Fibroblast of upper back skin (primary cell): ENCODE results near the gene AP3D1.

Experiments
- DNase-seq: peaks from one replicate; pipeline ENCODE4 v3.0.0-alpha.2; 2013

Gene AP3D1

DNA sequence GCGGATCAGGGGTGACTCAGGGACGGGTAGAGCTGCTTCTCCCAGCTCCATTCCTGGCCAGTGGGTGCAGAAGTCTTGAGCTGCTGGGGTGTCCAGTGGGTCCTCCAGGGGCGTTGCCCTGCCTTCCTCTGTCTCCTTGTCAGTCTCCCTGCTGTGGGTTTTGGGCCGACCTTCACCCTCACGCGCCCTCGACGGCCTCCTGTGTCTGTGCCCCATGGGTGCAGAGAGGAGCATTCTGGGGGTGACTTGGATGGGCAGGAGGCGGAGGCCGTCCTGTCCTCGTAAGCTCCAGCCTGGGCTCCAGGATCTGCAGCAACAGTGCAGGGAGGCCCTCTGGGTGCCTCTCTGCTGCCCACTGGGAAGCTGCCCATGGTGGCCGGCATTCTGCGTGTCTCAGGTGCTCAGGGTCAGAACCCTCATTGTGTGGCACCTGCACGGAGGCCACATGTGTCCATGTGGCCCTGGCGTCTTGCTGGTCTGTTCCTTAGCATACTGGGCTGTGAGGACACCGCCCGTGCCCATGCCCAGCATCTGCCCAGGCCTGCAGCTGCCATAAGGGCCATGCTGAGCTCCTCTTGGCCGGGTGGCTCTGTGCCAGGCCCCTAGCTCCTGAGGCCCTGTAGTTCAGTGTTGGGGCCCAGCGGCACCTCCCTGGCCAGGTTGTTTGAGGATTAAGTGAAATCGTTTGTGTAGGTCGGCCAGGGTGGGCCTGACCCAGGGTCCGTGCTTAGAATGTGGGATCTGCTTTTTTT lies 29.7 kb upstream of the AP3D1 start:
- no peak for DNase-seq

DNA sequence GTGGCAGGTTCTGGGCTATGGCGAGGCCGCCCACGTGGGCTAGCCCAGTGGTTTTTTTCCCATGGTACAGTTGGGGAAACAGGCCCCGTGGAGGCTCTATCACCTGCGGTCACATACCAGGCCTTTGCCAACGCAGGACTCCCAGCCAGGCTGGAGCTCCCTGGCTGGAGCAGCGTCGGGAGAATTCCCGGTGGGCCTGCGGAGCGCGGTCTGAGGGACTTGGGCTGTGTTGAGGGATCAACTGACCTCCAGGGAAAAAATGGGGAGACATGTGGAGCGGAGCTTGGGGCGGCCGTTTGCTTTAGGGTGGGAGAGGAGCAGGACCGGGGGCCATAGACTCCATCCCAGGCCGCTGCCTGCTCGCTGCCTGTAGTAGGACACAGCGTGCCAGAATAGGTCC lies 28.7 kb upstream of the AP3D1 start:
- DNase-seq = no peak

DNA sequence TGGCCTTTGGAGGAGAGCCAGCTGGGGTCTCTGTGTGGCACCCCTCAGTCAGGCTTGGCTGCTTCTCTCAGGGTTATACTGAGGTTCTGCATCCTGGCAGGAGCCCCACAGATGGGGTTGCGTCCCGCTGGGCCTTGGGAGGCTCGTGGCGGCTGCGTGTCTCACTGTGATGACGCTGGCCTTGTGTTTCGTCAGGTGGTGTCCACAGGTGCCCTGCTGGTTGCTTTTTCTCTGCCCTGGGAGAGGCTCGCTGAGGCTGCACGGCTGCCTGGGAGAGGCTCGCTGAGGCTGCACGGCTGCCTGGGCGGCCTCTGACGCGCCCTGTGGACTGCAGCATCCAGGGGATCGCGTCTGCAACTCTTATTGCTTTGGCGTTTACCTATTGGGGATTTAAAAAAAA lies 27.7 kb upstream of the AP3D1 start:
- DNase-seq = no peak

DNA sequence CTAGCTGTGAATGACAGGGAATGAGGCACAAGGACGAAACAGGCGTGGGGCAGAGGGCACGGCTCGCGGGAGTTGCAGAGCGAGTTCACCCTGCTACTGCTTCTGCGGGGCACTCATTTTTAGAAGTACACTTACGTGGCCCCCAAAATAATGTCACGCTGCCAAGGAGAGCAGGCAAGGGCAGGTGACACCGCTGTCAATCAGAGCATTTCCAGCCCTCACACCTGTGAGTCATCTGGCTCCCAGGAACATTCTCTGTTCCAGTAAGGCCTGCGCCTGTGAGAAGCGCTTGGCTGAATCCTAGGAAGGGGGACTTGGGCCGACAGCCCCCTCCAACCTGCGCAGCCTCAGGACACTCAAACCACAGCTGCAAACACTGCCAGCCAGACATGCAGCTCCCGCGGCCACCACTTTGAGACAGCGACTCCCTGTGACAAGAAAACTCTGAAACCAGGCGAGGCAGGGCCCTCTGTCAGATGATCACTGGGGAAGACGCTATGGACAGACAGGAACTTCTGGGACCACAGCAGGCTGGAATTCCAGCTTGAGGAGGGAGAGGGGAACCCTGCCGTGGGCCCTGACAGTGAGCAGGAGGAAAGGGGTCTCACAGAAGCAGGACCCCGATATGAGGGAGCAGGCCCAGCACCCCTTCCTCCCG lies 25.1 kb upstream of the AP3D1 start:
- DNase-seq = no peak

DNA sequence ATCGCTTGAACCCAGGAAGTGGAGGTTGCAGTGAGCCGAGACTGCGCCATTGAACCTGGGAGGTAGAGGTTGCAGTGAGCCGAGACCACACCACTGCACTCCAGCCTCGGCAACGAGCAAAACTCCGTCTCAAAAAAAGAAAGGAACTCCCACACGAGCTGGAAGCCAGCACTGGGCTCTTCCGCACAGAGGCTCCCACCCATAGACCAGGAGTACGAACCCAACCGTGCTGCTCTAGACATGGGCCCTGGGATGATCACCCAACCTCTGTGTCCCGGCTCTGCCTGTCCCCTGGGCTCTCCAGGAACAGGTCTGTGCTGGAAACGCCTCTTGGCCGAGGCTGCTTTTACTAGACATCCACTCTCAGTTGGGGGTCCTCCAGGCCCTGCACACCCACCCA lies 24.4 kb upstream of the AP3D1 start:
- no peak for DNase-seq

DNA sequence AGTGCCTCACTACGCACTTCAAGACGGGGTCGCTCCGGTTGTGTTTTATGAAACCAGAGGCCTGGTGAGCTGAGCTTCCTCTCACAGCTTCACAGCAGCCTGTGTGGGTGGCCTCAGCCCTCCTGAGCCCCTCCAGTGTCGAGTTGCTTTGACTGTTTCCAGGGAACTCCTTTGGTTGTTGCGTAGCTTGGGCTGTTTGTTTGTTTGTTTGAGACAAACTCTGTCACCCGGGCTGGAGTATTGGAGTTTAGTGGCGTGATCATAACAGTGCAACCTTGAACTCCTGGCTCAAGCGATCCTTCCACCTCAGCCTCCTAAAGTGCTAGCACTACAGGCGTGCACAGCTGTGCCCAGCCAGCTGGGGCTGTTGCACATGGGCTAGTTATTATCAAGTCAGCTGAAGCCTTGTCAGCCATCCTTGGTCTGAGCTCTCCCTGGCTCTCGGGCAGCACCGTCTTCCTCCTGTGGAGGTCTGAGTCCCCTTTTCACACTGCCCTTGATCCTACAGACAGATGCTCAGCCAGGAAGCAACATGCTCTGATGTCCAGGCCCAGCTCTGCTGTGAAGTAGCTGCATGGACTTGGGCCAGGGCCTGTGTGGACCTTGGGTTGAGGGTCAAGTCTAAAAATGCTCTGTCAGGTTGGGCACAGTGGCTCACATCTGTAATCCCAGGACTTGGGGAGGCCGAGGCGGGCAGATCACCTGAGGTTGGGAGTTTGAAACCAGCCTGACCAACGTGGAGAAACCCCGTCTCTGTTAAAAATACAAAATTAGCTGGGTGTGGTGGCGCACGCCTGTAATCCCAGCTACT lies 22.6 kb upstream of the AP3D1 start:
- no peak for DNase-seq

DNA sequence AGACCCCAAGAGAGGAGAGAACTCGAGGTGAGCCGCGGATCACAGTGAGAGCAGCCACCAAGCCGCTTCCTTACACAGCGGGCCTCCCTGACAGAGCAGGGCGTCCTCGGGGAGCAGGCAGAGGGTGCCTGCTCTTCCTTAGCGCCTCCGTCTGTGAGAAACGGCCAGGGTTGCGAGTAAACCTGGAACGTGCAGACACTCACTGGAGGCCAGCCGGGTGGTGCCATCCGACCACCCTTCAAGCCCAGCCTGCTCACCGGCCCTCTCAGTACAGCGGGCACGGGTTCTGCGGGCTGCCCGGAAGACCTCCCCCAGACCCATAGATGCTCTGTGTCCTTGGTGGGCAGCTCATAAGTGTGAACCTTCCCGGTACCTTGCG lies 22.0 kb upstream of the AP3D1 start:
- no peak for DNase-seq

DNA sequence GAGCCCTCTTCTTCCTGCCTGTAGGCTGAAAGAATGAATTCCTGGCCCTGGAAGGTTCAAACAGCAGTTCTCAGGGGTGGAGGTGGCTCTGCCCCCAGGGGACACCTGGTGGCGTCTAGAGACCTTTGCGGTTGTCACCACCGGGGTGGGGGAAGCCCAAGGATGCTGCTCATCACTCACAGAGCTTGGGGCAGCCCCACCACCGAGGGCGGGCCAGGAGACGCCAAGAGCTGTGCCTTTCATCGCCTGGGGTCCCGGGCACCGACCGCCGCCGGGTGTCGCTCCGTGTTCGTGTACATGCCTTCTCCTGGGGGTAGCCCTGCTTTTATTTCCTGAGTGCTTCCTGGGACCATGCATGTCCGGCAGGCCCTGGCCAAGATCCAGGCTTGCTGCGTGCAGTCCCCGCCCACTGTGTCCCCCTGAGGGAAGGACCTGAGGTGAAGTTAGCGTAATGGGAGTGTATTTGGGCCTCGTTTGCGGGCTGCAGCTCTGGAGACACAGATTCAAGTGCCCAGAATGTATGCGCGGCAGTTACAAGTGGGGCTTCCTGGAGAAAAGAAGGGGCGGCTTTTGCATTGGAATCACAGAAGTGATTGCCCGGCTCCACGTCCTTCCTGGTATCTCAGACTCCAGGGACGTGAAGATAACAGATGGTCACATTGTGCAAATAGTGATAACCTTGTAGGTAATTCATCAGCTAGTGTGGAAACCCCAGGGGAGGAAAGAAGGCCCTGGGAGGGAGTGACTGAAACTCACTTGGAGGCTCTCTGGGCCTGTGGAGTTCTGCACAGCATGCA lies 20.2 kb upstream of the AP3D1 start:
- DNase-seq = no peak

DNA sequence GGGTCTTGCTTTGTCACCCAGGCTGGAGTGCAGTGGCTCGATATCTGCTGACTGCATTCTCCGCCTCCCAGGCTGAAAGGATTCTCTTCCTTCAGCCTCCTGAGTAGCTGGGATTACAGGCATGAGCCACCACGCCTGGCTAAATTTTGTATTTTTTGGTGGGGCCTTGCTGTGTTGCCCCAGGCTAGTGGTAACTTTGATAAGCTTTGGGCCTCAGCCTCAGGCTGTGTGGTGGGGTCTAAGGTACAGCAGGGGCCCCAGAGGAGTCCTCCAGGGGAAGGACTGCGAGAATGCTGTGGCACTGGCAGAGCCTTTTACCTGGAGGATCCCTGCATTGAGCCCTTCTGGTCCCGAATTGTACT lies 19.6 kb upstream of the AP3D1 start:
- DNase-seq = no peak

DNA sequence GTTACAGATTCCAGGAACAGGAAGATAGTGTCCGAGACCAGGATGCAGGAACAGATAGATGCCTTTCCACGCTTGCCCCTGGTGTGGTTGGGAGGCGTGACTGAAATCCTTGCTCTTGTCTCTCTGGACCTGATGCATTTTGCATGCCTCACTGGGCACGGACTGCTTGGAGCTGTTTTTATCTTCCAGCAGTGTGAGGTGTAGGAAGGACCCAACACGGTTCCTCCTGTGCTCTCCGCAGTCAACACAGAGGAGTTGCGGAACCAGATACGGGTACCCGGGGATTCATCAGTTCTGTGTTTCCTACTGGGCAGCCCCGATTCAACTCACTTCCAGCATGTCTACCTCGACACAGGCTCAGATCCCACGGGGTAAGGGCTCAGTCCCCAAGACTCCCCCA lies 18.9 kb upstream of the AP3D1 start:
- DNase-seq = no peak

DNA sequence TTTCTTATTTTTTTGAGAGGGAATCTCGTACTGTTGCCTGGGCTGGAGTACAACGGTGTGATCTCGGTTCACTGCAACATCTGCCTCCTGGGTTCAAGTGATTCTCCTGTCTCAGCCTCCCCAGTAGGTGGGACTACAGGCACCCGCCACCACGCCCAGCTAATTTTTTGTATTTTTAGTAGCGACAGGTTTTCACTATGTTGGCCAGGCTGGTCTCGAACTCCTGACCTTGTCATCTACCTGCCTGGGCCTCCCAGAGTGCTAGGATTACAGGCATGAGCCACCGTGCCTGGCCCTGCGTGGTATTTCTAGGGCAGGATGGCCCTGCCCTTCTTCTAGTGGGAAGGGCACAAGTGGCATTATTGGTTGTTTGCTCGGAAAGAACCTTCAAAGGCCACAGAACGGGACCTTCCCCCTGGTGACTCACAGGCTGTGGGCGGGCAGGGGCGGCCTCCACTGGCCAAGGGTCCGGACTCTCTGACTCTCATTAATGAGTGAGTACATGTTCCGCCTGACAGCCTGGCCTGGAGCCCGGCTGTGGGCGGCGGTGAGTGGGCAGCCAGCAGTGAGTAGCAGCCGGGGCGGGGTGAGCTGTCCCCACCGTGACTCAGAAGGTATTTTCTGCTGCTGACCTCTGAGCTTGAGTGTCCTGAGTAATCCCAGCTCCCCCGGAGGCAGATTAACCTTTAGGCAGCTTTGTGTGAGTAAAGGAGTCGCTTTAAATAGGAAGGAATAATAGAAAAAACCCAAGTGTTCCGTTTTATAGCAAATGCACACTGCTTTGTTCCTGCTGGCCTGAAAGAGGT lies 17.5 kb upstream of the AP3D1 start:
- peak; percentile 95 for DNase-seq

DNA sequence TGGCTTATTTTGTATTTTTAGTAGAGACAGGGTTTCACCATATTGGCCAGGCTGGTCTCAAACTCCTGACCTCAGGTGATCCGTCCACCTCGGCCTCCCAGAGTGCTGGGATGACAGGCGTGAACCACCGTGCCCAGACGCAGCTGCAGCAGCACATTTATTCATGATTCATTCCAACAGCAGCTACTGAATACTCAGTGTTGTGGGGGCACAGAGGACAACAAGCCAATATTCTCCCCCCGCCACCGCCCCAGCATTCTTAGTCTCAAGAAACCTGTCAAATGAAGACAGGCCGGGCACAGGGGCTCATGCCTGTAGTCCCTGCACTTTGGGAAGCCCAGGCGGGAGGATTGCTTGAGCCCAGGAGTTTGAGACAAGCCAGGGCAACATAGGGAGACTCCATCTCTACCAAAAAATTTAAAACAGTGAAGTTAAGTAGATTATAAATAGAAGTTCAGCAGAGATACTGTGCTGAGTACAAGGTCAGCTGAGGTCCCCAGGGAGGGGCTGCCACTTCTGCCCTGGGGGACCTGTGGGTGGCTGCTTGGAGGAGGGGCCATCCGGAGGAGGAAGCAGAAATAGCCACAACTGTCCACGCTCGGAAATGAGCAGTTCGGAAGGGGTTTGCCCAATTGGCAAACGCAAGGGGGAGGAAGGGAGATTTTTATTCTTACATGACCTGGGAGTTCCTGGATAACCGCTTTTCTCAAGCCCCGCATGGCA lies 16.7 kb upstream of the AP3D1 start:
- no peak for DNase-seq

DNA sequence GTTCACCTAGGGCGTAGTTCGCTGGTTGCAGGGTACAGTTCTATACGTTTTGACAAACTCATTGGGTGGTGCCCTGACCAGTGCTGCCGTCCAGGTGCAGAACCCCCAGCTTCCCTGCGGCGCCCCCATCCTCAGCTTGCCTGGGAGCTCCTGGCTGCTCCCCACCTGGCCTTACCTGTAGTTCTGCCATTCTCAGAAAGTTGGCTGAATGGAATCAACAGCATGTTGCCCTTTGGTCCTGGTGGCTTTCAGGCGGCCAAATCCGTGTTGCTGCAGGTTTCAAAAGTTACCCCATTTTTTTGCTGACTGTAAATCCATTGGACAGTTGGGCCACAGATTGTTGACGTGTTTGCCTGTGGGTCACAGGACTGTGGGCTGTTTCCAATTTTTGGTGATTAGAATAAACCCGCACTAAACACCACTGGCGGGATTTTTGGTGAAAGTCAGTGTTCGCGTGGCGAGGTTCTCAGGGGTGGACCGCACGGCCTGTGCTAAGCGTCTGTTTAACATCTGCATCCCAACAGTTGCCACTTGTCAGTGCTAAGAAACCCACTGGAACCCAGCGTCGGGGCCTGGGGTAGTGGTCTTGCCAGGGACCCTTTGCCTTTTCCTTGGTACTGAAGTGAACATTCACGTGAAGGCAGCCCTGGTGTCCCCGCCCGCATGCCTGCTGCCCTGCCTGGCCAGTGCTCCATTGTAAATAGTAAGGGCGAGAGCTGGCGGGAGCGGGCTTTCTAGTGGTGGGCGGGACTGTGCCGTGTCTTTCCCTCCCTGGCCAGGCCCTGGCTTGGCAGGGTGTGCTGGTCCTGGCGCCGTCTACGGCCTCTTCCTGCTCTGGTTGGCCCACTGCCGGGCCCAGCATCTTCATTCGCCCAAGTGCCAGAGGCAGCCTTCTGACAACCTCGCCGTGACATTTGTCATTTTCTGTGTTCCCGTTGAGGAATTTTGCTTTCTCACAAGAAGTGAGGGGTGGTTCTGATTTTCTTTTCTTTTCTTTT lies 15.7 kb upstream of the AP3D1 start:
- DNase-seq = no peak

DNA sequence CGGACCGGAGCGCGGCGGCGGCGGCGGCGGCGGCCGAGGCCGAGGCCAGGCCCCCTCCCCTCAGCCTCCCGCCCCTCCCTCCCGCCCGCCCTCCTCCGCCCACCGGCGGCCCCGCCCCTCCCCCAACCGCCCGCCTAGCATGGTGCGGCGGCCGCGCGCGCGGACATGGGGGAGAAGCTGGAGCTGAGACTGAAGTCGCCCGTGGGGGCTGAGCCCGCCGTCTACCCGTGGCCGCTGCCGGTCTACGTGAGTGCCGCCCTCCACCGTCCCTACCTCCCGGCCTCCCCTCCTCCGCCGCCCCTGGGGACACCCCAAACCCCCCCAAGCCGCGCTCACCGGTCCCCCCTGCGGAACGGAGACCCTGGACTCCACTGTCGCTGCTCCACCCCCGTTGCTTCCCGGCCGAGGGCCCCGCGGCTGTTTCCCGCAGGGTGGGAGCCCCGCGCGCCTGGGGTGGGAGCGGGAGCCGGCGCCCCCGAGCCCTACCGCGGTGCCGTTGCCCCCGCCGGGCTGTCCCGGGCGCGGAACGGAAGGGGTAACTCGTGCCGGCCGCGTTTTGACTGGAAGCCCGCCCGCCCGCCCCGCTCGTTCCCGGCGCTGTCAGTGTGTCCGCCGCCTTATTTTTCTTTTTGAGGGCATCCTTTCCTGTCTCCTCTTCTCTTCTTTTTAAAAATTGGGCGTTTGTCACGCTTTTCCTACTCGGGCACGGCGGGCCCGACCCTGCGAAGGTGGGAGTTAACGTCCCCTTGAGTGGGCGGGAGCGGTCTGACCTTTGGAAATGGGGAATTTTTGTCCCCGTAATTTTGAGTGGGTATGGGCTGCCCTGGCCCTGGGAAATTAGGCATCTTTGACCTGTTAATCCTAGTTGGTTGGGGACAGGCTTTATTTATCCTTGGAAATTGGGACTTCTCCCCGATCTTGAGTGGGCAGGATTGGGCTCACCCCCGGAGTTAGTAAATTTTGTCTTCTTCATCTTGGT lies 12.9 kb upstream of the AP3D1 start:
- no peak for DNase-seq

DNA sequence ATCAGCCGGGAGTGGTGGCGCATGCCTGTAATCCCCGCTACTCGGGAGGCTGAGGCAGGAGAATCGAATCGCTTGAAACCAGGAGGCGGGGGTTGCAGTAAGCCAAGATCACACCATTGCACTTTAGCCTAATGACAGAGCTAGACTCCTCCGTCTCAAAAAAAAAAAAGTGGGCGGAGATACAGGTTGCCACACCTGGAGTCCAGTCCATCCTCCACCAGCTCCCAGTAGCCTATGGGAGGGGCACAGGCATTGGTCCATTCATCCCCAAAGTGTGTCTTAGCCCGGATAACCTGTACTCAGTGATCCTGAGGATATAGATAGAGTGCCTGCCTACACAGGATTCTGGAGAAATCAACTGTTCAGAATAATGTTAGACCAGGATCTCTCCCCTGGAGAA lies 9.0 kb upstream of the AP3D1 start:
- no peak for DNase-seq

DNA sequence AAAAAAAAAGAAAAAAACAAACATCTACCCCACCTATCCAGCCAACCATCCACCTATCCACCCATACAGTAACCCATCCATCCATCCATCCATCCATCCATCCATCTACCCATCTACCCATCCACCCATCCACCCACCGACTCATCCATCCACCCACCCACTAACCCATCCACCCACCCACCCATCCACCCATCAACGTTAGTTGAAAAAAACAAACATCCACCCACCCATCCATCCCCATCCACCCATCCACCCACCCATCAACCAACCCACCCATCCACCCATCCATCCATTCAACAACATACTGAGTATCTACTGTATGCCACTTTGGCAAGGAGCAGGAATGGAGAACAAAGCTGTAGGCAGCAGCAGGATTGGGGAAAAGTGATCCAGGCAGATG lies 6.1 kb upstream of the AP3D1 start:
- DNase-seq = no peak

DNA sequence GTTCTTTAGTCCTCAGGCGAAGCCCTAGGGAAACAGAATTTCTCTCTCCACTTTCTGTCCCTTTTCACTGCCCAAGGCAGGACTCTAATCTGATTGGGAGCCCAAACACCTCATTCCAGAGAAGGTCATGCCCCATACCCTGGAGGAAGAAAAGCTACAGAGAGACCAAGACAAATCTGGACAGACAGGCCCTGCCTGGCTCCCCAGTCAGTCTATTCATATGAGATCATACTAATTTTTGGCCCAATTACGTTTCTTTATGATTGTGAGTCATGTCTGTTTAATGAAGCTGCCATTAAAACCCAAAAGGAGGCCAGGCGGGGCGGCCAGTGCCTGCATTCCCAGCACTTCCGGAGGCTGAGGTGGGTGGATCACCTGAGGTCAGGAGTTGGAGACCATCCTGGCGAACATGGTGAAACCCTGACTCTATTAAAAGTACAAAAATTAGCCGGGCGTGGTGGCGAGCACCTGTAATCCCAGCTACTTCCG lies 3.3 kb upstream of the AP3D1 start:
- DNase-seq = no peak

DNA sequence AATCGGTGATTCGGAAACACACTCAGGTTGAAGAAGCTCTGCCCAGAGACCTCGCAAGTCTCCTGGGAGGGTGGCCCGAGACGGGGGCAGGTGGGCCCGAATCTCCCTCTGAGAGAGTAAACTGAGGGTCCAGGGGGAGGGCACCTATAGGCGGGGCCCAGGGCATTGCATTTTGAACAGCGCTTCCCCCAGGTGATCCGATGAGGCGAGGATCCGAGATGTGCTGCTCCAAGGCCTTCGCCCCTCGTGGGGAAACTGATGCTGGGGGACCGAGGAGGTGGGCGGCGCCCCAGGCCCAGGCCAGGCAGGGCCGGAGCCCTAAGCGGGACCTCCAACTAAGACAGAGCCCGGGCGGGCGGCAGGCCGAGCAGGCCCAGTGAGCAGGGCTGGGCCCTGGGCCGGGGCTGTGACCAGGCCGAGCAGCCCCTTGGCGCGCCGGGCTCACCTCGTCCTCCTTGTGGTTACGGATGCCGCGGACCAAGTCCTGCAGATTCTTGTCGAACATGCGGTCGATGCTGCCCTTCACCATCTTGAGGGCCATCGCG lies 500 bp downstream of the AP3D1 start:
- DNase-seq = no peak
